Hematopoietic multipotent progenitor cell treated with erythropoietin and hydrocortisone succinate and interleukin-3 and kit ligand, for 4 days (in vitro differentiated cells): ENCODE results near the gene UGT1A6.
A peak's percentile ranks its signal among the peaks of the same experiment; 100 is the strongest.
"Not testable (repeated sequence)": the region's sequence is repeated elsewhere in the genome, so short reads cannot be mapped to it uniquely, and the experiment has no call there.

Experiments used
- DNase-seq: peaks from one replicate; pipeline ENCODE4 v3.0.0-alpha.2; 2015

UGT1A6 gene

DNA sequence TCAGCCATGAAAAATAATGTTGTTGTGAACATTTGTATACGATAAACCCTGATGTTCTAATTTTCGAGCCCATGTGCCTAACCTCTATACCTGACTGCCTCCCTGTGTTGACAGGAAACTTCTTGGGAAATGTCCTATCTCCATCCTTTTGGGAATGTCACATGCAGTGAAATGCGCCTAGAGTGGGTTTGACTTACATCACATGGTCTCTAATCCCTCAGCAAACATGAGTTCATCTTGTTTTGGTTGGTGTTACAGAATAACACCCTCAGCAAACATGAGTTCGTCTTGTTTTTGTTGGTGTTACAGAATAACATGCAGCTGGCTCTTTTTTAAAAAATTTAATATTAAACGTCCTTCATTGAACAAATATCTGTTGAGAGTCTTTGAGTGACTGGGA, 4.3 kb upstream of the UGT1A6 start:
- no peak for DNase-seq

DNA sequence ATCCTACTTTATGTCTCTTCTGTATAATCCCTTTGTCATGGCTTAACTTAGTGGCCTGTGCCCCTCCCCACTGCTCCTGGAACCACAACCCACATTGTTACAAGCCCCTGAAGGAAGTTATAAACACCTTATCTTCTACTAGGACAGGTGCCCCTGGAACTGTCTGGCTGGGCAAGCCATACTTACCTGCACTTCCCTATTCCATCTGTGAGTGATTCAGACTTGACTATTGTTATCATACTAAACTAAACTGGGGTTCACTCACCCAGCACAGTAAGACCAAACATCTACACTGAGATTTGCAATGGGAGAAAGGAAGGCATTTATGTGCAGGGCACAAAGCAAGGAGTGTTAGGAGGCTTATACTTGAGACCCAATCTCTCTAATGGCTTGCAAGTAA, 3.7 kb upstream of the UGT1A6 start:
- DNase-seq = peak; percentile 32

DNA sequence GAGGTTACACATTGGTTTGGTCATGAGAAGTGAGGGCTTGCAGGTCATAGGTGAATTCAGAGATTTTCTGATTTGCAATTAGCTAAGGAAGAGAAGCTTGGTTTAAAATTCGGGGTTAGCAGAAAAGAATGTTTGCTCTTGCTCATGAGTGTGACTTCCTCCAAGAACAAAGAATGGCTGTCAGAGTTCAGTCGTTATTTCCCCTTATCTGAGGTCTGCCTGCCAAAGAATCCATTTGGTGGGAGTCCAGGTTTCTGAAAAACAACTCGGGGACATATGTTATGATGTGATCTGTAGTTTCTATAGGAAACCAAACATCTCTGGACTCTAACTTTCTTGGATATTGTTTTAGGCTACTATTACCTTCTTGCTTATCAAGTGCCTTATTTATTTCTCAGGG, 3.2 kb upstream of the UGT1A6 start:
- DNase-seq = peak; percentile 69

DNA sequence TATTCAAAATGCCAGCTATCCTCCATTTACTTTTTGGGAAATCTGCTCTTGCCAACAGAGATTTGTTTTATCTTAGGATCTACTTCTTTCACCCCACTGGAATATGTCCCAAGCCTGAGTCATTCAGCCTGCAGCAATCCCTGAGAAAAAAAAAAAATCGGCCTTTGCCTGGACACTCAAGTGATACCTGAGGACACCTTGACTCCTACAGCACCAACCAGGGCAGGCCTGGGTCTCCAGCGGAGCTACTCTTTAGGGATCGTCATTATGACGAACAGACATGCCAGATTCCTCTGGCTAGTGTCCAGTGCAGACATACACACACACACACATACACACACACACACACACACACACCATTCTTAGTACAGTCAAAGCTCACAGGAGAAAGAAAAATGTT, 2.2 kb upstream of the UGT1A6 start:
- no peak for DNase-seq

DNA sequence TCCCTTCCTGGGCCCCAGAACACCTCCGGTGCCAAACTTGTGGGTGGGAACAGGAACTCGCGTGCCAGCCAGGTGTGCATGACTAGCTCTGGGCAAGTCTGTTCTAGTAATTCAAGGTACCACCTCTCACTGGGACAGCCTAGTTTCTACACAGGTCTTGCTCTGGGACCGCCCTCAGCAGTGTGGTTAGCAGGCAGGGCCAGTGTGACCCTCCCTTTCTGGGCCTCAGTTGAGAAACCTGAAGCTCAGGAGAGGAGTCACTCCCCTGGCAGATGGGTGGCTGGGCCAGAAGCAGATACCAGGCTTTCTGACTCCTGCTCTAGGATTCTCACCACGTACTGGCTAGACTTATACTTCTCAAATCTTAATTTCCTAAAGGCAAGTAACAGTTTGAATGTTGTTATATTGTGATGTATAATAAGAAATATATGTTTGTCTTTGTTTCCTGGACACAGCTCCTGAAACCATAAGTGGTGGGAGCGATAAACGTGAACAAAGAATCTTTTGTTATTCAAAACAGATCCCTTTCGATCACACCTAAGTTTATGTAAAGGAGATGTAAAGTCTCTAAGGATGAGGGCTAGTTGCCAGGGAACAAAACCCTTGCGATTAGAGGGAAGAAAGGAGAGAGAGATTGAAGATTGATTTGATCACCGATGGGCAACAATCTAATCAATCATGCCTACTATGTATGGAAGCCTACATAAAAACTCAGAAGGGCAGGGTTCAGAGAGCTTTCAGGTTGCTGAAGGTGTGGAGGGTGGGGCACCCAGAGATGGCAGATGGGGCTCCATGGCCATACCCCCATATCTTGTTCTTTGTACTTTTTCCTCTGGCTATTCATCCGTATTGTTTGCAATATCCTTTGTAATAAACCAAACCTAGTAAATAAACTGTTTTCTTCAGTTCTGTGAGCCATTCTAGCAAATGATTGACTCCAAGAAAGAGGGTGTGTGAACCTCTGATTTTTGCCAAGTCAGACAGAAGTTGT, 952 bp upstream of the UGT1A6 start:
- no peak for DNase-seq

DNA sequence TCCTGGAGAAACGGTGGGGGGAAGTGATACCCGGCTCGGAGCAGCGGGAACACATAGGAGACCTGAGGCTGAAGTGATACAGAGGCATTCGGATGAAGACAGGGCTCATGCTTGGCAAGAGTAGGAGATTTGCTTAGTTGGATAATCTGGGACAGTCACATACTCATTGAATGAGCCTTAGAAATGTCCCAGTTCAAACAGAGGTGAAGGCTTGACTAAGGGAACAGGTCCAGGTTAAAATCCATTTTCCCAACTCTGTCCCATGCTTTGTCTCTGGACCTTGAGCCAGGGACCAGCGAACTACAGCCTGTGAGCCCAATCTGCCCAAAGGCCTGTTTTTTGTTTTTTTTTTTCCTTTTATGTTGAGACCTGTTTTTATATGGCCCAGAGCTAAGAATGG, 1.3 kb downstream of the UGT1A6 start:
- no peak for DNase-seq

DNA sequence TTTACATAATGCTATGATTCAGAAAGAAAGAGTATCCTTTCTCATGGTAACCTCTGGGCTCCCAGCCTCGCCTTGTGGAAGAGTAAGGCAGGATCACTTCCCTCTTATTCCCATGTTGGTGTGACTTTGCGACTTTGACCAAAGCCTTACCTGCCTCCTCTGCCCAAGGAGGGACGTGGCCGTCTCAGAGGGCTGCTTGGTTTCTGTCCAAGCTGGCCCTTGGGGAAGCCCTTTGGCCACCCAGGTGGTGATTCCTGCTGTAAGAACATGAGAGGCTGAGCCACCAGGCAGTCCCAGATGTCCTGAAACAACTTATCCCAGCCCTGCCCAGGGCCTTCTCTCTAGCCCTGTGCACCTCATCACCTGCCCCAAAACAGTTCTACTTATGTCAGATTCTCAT, 6.0 kb downstream of the UGT1A6 start:
- DNase-seq = no peak

DNA sequence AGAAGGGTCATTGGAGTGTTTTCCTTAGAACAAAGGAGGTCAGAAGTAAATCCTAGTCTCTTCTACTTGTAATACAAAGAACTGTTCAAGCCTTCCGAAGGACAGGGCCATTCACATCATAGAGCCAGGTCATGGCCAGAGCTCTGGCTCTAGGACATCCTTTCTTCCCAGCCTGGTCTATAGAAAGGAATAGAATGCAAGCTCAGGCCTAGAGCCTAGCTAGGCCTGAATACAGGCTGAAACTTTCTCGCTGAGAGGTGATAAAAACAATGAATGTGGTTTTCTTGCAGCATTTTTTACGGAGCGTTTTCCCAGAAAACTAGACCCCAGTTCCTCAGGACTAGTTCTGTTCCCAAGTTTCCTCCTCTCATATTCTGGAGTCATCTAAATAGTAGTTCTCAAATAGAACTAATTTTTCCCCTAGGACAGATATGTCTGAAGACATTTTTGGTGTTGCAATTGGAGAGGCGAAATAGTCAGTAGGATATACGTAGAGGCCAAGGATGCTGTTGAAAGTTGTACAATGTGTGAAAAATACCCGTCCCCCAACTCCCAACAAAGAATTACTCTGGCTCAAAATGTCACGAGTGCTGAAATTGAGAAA, 6.8 kb downstream of the UGT1A6 start:
- no peak for DNase-seq

DNA sequence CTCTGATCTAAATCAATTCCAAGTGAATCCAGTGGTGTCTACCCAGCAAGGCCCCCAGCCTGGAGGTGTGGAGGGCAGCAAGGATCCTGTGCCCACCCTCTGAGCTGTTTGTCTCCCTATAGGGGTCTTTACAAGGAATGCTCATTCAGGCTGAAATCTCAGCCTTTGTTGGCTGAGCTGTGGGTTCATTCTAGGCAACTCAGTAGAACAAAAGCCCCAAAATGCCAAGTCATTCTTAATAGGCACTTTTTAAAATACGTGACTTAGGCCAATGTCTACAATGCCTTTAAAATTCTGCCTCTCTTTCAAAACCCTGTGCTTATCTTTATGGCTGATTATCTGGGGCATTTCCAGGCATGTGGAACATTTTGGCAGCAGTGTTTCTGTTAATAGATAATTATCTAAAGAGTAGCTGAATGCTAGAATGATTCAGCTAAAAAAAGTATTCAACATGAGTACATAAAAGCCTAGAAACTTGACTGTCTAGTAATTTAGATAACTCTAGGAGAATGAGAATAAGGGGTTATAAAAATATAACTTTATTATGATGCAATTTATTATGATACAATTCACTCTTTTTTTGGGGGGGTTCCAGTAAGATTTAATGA, 7.4 kb downstream of the UGT1A6 start:
- DNase-seq = peak; percentile 96

DNA sequence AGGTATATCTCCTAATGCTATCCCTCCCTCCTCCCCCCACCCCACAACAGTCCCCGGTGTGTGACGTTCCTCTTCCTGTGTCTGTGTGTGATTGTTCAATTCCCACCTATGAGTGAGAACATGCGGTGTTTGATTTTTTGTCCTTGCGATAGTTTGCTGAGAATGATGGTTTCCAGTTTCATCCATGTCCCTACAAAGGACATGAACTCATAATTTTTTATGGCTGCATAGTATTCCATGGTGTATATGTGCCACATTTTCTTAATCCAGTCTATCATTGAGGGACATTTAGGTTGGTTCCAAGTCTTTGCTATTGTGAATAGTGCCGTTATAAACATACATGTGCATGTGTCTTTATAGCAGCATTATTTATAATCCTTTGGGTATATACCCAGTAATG, 8.2 kb downstream of the UGT1A6 start:
- not testable (repeated sequence) for DNase-seq

DNA sequence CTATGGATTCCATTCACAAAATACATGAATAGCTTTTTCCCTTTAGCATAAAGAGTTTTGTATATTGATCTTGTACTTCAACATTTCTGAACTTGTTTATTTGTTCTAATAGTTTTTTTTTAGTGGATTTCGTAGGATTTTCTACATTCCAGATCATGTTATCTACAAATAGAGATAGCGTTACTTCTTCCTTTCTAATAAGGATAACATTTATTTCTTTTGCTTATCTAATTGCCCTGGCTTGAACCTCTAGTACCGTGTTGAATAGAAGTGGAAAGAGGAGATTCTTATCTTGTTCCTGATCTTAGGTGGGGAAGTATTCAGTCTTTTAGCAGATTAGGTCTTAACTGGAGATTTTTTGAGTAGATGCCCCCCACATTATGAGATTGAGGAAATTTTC, 9.5 kb downstream of the UGT1A6 start:
- DNase-seq = no peak

DNA sequence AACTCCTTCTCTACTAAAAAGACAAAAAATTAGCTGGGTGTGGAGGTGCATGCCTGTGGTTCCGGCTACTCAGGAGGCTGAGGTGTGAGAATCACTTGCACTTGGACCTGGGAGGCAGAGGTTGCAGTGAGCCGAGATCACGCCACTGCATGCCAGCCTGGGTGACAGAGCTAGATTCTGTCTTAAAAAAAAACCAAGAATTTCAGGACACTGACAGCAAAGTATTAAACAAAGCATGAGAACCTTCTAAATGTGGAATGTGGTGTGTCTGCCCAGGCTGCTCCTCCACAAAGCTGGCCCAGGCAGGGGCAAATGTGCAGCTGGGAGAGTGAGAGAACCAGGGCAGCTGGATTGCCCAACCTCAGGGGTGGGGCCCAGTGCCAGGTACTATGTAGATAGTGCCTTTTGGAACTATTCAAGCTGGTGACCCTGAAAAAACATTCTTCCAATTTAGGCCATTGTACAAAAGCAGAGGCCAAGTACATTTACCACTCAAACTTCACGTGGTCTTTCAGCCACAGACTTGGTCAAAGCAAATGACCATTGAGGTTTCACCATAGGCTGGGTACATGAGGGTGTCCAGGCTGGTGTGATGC, 13.3 kb downstream of the UGT1A6 start:
- peak; percentile 66 for DNase-seq

DNA sequence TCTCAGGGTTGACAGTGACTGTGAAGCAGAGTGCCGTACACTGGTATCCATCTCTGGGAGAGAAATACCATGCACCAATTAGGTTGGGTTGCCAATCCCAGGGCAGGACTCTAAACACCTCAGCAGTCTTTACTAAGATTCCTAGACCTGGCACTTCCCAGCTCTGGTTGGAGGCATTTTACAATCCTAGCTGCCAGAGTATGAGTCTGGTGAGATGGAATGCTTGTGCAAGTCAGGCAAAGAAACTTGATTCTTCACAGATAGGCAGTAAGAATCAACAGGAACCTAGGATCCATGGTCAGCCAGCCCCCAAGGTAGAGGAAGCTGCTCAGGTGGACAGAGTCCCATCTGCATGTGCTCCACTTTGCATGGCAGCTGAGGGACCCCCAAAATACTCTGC, 14.0 kb downstream of the UGT1A6 start:
- no peak for DNase-seq

DNA sequence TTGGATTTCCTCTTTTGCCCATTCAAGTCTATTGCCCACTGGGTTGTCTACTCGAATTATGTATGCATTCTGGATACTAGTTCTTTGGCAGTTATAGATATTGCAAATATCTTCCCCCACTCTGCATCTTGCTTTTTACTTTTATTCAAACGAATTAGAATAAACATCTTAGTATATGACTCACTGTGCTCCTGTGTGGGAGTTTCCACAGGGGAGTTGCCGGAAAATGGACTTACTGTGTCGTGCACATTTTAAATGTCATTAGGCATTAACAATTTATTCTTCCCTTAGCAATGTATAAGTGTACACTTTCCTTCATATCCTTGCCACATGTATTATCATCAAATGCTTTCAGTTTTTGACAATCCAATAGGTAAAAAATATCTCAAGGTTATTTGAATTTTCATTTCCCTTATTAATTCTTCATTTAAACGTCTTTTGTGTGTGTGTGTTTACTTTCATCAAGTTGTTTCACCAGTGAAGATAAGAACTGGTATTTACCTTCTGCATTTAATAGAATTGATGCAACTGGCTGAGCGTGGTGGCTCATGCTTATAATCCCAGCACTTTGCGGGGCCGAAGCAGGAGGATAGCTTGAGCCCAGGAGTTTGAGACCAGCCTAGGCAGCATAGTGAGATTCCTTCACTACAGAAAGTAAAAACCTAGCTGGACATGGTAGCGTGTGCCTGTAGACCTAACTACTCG, 15.4 kb downstream of the UGT1A6 start:
- DNase-seq = no peak

DNA sequence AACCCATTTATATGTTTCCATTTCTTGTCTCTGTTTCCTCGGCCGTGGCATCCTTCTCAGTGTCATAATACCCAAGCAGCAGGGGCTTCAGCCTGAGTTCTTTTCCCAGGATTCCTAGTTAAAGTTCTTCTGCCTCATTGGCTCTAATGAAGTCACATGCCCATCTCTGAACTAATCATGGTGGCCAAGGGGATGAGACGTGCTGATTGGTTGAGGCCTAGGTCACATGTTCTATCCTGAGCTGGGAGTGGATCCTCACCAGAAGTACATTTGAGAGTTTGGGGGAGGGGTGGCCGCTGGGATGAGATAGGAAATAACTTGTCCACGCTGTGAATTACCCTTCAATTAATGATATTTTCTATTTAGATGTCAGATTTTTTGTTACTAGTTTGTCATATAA, 16.3 kb downstream of the UGT1A6 start:
- no peak for DNase-seq

DNA sequence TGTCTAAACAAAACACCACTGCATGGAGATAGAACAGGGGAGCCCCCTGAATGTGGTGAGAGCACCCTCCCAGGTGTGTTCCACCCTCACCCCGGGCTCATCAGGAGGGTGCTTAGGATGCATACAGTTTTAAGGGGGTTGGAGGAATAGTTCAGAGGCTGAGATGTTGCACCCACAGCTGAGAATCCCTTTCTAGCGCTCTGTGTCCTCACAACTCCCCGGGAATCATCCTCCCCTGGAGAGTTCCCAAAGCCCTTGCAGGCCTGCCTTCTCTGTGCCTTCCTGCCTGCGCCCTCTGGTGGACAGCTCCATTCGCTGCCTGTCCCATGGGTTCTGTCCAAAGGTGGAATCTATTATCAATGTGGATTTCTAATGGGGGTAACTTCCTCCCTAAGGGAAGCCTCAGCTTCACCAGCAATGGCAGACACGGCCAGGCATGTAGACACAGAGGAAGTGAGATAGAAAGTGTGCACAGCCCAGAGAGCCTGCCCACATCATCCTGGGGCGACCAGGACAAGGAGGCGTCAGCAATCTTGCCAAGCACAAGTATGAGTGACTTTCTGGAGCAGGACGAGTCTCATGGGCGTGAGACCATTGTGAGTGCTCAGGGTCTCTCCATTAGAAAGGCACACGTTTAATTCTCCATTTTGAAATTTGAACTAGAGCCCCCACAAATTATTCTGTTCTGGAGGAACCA, 18.8 kb downstream of the UGT1A6 start:
- DNase-seq = peak; percentile 88

DNA sequence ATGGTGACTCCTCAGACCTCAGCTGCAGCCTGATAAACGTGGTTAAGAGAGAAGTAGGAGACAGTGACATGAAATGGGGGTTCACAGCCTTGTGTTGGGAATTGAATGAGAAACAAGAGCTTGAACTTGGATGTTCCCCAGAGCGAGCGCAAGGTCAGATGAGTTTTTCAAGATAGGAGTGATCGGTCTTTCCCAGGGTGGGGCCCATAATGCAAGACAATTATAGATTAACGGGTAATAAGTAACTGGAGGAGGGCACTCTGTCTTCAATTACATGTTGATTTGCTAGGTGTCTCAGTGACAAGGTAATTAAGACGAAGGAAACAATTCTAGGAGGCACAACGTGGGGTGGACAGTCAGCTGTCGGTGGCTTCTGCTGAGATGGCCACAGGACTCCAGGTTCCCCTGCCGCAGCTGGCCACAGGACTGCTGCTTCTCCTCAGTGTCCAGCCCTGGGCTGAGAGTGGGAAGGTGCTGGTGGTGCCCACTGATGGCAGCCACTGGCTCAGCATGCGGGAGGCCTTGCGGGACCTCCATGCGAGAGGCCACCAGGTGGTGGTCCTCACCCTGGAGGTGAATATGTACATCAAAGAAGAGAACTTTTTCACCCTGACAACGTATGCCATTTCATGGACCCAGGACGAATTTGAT, 20.0 kb downstream of the UGT1A6 start, which contains the start of gene UGT1A5:
Gene UGT1A5, plus strand, starts transcription at position 297 of the 651 bp plus-strand sequence. Its CDS starts 85 bp downstream, at position 382.
- no peak for DNase-seq

DNA sequence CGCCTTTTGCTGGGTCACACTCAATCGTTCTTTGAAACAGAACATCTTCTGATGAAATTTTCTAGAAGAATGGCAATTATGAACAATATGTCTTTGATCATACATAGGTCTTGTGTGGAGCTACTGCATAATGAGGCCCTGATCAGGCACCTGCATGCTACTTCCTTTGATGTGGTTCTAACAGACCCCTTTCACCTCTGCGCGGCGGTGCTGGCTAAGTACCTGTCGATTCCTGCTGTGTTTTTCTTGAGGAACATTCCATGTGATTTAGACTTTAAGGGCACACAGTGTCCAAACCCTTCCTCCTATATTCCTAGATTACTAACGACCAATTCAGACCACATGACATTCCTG, 20.5 kb downstream of the UGT1A6 start:
- no peak for DNase-seq

DNA sequence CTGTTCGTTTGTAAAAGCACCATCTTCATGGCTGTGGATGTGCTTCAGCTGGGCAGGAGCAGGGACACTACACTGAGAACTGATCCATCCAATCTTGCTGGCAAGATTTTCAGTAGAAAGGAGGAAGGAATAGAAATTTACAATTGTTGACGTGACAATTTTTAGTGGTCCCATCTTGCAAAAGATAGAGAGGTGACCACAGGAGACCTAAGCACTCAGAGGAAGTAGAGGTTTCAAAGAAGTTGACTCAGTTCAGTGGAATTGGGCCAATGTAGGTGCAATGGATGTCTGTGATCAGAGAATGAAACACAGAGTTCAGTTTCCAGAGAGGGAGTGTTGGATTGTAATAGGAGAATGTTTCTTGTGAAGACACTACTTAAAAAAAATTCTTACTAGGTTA, 21.4 kb downstream of the UGT1A6 start:
- peak; percentile 69 for DNase-seq

DNA sequence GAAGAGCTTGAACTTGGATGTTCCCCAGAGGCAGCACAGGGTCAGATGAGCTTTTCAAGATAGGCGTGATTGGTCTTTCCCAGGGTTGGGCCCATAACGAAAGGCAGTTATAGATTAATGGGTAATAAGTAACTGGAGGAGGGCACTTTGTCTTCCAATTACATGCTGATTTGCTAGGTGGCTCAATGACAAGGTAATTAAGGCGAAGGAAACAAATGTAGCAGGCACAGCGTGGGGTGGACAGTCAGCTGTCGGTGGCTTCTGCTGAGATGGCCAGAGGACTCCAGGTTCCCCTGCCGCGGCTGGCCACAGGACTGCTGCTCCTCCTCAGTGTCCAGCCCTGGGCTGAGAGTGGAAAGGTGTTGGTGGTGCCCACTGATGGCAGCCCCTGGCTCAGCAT, 25.9 kb downstream of the UGT1A6 start, which contains the start of gene UGT1A4:
Gene UGT1A4, plus strand, starts transcription at position 185 of the 400 bp plus-strand sequence. Its CDS starts 85 bp downstream, at position 270.
- no peak for DNase-seq

DNA sequence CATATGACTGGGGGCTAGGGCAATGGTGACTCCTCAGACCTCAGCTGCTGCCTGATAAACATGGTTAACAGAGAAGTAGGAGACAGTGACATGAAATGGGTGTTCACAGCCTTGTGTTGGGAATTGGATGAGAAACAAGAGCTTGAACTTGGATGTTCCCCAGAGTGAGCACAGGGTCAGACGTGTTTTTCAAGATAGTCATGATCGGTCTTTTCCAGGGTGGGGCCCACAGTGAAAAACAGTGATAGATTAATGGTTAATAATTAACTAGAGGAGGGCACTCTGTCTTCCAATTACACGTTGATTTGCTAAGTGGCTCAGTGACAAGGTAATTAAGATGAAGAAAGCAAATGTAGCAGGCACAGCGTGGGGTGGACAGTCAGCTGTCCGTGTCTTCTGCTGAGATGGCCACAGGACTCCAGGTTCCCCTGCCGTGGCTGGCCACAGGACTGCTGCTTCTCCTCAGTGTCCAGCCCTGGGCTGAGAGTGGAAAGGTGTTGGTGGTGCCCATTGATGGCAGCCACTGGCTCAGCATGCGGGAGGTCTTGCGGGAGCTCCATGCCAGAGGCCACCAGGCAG, 36.1 kb downstream of the UGT1A6 start, which contains the start of gene UGT1A3:
Gene UGT1A3, plus strand, starts transcription at position 320 of the 579 bp plus-strand sequence. Its CDS starts 85 bp downstream, at position 405.
- DNase-seq = no peak
